Kidney (tissue), 14 donors: ENCODE results near the gene SMCR8. TPM values are rescaled to one million over a fixed set of nuclear protein-coding genes. Genes with fewer than 3 reads are reported as not detected.

Experiments used
- DNase-seq, 5 donors: peaks; one replicate each; pipeline ENCODE4 v3.0.0-alpha.2; 2013 to 2020
- FAIRE-seq: peaks from 2 replicates; lab custom pipeline; 2012; peaks lifted over from hg19 to GRCh38; lab: Jason Lieb, UNC
- H3K27ac ChIP-seq, 2 donors: one replicate each; pipeline ENCODE4 v1.7.0; 2013; ENCODE audit warnings: low read depth in 2 of 2, low read length in 2 of 2, inconsistent platforms in 1 of 2
- H3K27me3 ChIP-seq: one replicate; pipeline ENCODE4 v1.7.1; 2013; ENCODE audit warnings: low read length, inconsistent platforms; ENCODE audit not compliant: control insufficient read depth, insufficient read depth
- H3K36me3 ChIP-seq, 3 donors: one replicate each; pipeline versions ENCODE4 v1.7.0 to v1.7.1; 2013; ENCODE audit warnings: low read length in 3 of 3, control low read depth in 1 of 3, inconsistent platforms in 1 of 3; ENCODE audit not compliant: insufficient read depth in 3 of 3, control insufficient read depth in 2 of 3
- H3K4me1 ChIP-seq, 3 donors: one replicate each; pipeline versions ENCODE4 v1.7.0 to v1.7.1; 2013; ENCODE audit warnings: low read length in 3 of 3, inconsistent platforms in 1 of 3, low read depth in 1 of 3; ENCODE audit not compliant: control insufficient read depth in 2 of 3, insufficient read depth in 2 of 3
- H3K4me3 ChIP-seq, 3 donors: one replicate each; pipeline versions ENCODE4 v1.7.0 to v1.8.1; 2013; ENCODE audit warnings: low read length in 3 of 3, control low read depth in 1 of 3, inconsistent platforms in 1 of 3
- H3K9ac ChIP-seq, 3 donors: one replicate each; pipeline versions ENCODE4 v1.7.0 to v1.7.1; 2013; ENCODE audit warnings: low read length in 3 of 3, control low read depth in 1 of 3, inconsistent platforms in 1 of 3
- H3K9me3 ChIP-seq, 3 donors: one replicate each; pipeline versions ENCODE4 v1.7.0 to v1.7.1; 2013; ENCODE audit warnings: low read length in 3 of 3, control low read depth in 1 of 3, inconsistent platforms in 1 of 3; ENCODE audit not compliant: control insufficient read depth in 2 of 3, insufficient read depth in 1 of 3
- intact Hi-C: fragments of 100-400 bp; cut with DNase I; formaldehyde crosslinking; loops from one replicate; pipeline ENCODE4 v1.11.1; 2022
- polyA plus RNA-seq: library from polyadenylated mRNA; stranded (reverse); fragments of 350-450 nt; fragmentation: Illumina TruSeq; extraction: RNeasy Lipid Tissue Mini Kit (QIAGEN cat#74804); gene quantifications from one replicate; pipeline ENCODE4 v1.2.3, GENCODE V29; 2014; ENCODE audit warnings: low read depth, low replicate concordance; ENCODE audit not compliant: insufficient read depth
- total RNA-seq: library from RNA; stranded (reverse); fragmentation: NEBNext Ultra II Directional; extraction: Animal tissue kit (Norgen Biotek cat#: 25700); gene quantifications from one replicate; pipeline ENCODE4 v1.2.1, GENCODE V29; 2021
- TF ChIP-seq, protein P1 (sequence below): IDR thresholded peaks from 3 replicates; pipeline ENCODE4 v1.5.1; 2012; ENCODE audit warnings: mild to moderate bottlenecking, moderate library complexity, borderline replicate concordance; ENCODE audit not compliant: insufficient read depth; ENCODE audit errors: extremely low read depth
- donor health status: control.
- donor health status: control.
- donor health status: control.
- donor health status: control.
- donor health status: control.
- donor health status: DM: yes; HTN: yes; CAD: no.
- donor health status: Normal renal cell carcinoma (clear cell type).

Gene SMCR8
- total and polyA plus RNA-seq, 2 donors from 2014 or later, result 3.1 to 22.4 TPM

DNA sequence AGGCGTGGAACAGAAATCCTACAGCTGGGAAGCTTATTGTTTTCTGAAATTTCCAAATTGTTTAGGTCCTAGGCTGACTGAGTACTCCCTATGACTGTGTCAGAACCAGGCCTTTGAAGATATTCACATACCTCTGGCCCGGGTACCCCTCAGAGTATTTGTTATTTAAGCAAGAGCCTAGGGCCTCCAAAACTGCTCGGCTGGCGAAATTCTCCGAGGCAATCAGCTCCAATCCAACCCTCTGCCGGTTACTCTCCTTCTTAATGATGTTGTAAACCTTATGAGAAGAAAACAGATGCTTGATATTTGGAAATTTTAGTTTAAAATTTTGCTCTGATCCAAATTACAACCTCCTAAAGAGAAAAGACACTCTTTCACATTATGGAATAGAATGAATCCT, 38.4 kb downstream of the SMCR8 start:
- no peaks in the 10 kb centered on the region for H3K27me3 ChIP-seq
- peaks cover 0 to 15% (median 7%) of the 10 kb centered on the region in 3 donors for H3K36me3 ChIP-seq
- no peak overlapping the region for H3K4me3 ChIP-seq
- TF ChIP-seq, protein P1, sequence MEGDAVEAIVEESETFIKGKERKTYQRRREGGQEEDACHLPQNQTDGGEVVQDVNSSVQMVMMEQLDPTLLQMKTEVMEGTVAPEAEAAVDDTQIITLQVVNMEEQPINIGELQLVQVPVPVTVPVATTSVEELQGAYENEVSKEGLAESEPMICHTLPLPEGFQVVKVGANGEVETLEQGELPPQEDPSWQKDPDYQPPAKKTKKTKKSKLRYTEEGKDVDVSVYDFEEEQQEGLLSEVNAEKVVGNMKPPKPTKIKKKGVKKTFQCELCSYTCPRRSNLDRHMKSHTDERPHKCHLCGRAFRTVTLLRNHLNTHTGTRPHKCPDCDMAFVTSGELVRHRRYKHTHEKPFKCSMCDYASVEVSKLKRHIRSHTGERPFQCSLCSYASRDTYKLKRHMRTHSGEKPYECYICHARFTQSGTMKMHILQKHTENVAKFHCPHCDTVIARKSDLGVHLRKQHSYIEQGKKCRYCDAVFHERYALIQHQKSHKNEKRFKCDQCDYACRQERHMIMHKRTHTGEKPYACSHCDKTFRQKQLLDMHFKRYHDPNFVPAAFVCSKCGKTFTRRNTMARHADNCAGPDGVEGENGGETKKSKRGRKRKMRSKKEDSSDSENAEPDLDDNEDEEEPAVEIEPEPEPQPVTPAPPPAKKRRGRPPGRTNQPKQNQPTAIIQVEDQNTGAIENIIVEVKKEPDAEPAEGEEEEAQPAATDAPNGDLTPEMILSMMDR, result no peak
- intact Hi-C loops, result no loop called here
- H3K9ac ChIP-seq, result no peak overlapping the region
- no peak overlapping the region for H3K27ac ChIP-seq
- FAIRE-seq (no peak), DNase-seq (no peak)
- no peaks in the 10 kb centered on the region for H3K9me3 ChIP-seq
- H3K4me1 ChIP-seq, result peaks cover 0 to 5% (median 5%) of the 10 kb centered on the region in 3 donors

- intact Hi-C loops, result no loop called here
- FAIRE-seq (no peak), DNase-seq (peak in 1 of 5 donors; percentile 16)
- no peak overlapping the region for H3K9ac ChIP-seq
- peaks cover 0 to 12% (median 5%) of the 10 kb centered on the region in 3 donors for H3K36me3 ChIP-seq
- no peaks in the 10 kb centered on the region for H3K27me3 ChIP-seq
- no peaks in the 10 kb centered on the region for H3K9me3 ChIP-seq
- TF ChIP-seq, protein P1, result no peak
- peak overlapping the region; percentile 67 to 72 for H3K27ac ChIP-seq
- H3K4me3 ChIP-seq, result no peak overlapping the region
- peaks cover 0 to 5% (median 5%) of the 10 kb centered on the region in 3 donors for H3K4me1 ChIP-seq
These were observed 41.5 kb downstream of the SMCR8 start for GRCh38 chr17:18356624-18357023.

DNA sequence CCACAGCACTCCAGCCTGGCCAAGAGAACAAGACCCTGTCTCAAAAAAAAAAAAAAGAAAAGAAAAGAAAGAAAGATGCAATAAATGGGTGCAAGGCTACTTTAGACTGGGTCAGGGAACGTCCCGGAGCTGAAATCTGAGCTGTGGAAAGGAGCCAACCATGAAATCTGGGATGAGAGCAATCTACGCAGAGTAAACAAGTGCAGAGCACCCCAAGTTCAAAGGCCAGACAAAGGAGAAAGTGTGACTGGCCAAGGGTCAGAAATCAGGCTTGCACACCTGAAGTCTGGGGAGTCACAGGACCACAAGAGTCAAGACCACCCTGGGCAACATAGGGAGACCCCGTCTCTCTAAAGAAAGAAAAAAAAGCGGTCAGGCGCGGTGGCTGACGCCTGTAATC, 45.4 kb downstream of the SMCR8 start:
- no peaks in the 10 kb centered on the region for H3K27me3 ChIP-seq
- intact Hi-C loops, result no loop called here
- no peak for DNase-seq
- no peak overlapping the region for H3K9ac ChIP-seq
- no peak for FAIRE-seq
- peak overlapping the region in 1 of 3 donors; percentile 32 for H3K4me3 ChIP-seq
- no peaks in the 10 kb centered on the region for H3K36me3 ChIP-seq
- H3K4me1 ChIP-seq, result peaks cover 0 to 2% (median 0%) of the 10 kb centered on the region in 3 donors
- H3K27ac ChIP-seq, result peak overlapping the region; percentile 43 to 53
- TF ChIP-seq, protein P1, result no peak
- H3K9me3 ChIP-seq, result no peaks in the 10 kb centered on the region
